Left lung (tissue), 10 donors: ENCODE measurements around the gene RRP12. TPM values are rescaled to one million over a fixed set of nuclear protein-coding genes. Genes with fewer than 3 reads are reported as not detected.

Source experiments
- ATAC-seq: fragments of 200-7000 bp; cut with Tn5 transposase; one replicate; pipeline ENCODE4 v1.9.1; 2020; ENCODE audit warnings: moderate library complexity
- DNase-seq, 4 donors: peaks; one replicate each; pipeline ENCODE4 v3.0.0-alpha.2; 2013 to 2020
- H3K27ac ChIP-seq, 2 donors: fragments of 200-600 bp; sonication (generic) in 1 of 2; one replicate each; pipeline versions ENCODE4 v1.5.0 to v1.8.0; 2020 to 2021
- H3K27me3 ChIP-seq, 2 donors: fragments of 200-600 bp; sonication (generic) in 1 of 2; one replicate each; pipeline versions ENCODE4 v1.5.0 to v1.8.0; 2020 to 2021
- H3K36me3 ChIP-seq, 2 donors: fragments of 200-600 bp; sonication (generic) in 1 of 2; one replicate each; pipeline versions ENCODE4 v1.5.0 to v1.8.0; 2020 to 2021
- H3K4me1 ChIP-seq, 2 donors: fragments of 200-600 bp; one replicate each; pipeline ENCODE4 v1.8.0; 2021
- H3K4me3 ChIP-seq, 2 donors: fragments of 200-600 bp; sonication (generic) in 1 of 2; one replicate each; pipeline versions ENCODE4 v1.5.0 to v1.8.0; 2020 to 2021; ENCODE audit warnings: mild to moderate bottlenecking in 1 of 2
- H3K9me3 ChIP-seq, 2 donors: fragments of 200-600 bp; sonication (generic) in 1 of 2; one replicate each; pipeline versions ENCODE4 v1.5.0 to v1.8.0; 2020 to 2021
- intact Hi-C, 2 donors: fragments of 100-400 bp; cut with DNase I; formaldehyde crosslinking; loops; one replicate each; pipeline versions ENCODE4 v1.11.2 to v1.14.2; 2022
- polyA plus RNA-seq, 6 donors: library from polyadenylated mRNA; unstranded; fragments of 120-200 nt; gene quantifications; one replicate each; pipeline ENCODE4 v1.2.1, GENCODE V29; 2013; ENCODE audit not compliant: insufficient read length in 6 of 6
- total RNA-seq, 2 donors: library from RNA; stranded (reverse); fragmentation: NEBNext Ultra II Directional; extraction: Animal tissue kit (Norgen Biotek cat#: 25700); gene quantifications; one replicate each; pipeline ENCODE4 v1.2.1, GENCODE V29; 2021
- TF ChIP-seq, protein P1 (sequence below), 2 donors: fragments of 200-600 bp; sonication (generic) in 1 of 2; IDR thresholded peaks; one replicate each; pipeline versions ENCODE4 v1.5.0 to v1.8.0; 2021; ENCODE audit warnings: antibody characterized with exemption in 2 of 2
- donor health status: DM: no; HTN: yes; CAD: no.
- donor health status: DM: no; HTN: no; CAD: no.

RRP12 gene
- total and polyA plus RNA-seq, 8 donors: 21.2 to 40.4 (median 24.8) TPM

GRCh38 chr10:97320480-97321031, 80.6 kb downstream of the RRP12 start:
- Histone ChIP-seq H3K27me3 (no peaks in the 10 kb centered on the region), H3K4me1 (peaks cover 11 to 51% of the 10 kb centered on the region in 2 donors), H3K4me3 (peak overlapping the region; percentile 66 to 81), H3K27ac (peak overlapping the region; percentile 97 to 100), H3K36me3 (no peaks in the 10 kb centered on the region), H3K9me3 (no peaks in the 10 kb centered on the region)
- peak in 2 of 4 donors; percentile 44 to 87 for DNase-seq
- TF ChIP-seq, protein P1, sequence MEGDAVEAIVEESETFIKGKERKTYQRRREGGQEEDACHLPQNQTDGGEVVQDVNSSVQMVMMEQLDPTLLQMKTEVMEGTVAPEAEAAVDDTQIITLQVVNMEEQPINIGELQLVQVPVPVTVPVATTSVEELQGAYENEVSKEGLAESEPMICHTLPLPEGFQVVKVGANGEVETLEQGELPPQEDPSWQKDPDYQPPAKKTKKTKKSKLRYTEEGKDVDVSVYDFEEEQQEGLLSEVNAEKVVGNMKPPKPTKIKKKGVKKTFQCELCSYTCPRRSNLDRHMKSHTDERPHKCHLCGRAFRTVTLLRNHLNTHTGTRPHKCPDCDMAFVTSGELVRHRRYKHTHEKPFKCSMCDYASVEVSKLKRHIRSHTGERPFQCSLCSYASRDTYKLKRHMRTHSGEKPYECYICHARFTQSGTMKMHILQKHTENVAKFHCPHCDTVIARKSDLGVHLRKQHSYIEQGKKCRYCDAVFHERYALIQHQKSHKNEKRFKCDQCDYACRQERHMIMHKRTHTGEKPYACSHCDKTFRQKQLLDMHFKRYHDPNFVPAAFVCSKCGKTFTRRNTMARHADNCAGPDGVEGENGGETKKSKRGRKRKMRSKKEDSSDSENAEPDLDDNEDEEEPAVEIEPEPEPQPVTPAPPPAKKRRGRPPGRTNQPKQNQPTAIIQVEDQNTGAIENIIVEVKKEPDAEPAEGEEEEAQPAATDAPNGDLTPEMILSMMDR (IDR thresholded peaks at IDR 0.05): no peak
- peak; percentile 23 for ATAC-seq
- intact Hi-C loops: no loop called here

DNA sequence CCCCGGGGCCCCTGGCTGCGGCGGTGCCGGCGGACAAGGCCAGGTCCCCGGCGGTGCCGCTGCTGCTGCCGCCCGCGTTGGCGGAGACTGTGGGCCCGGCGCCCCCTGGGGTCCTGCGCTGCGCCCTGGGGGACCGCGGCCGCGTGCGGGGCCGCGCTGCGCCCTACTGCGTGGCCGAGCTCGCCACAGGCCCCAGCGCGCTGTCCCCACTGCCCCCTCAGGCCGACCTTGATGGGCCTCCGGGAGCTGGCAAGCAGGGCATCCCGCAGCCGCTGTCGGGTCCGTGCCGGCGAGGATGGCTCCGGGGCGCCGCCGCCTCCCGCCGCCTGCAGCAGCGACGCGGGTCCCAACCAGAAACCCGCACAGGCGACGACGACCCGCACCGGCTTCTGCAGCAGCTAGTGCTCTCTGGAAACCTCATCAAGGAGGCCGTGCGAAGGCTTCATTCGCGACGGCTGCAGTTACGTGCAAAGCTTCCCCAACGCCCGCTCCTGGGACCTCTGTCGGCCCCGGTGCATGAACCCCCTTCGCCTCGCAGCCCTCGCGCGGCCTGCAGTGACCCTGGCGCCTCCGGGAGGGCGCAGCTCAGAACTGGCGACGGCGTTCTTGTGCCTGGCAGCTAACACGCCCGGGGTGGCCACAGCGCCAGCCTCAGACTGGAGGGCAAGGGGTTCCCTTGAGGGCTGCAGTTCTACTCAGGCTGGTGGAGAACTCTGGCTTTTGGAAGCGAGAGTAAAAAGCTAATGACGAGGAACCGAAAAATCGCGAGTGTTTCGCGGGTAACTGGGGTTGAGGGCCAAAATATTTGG, 81.3 kb downstream of the RRP12 start:
- H3K9me3 ChIP-seq: no peaks in the 10 kb centered on the region
- peak overlapping the region; percentile 66 to 81 for H3K4me3 ChIP-seq
- peaks cover 11 to 56% of the 10 kb centered on the region in 2 donors for H3K4me1 ChIP-seq
- H3K36me3 ChIP-seq: no peaks in the 10 kb centered on the region
- DNase-seq (peak in 2 of 4 donors; percentile 76 to 92), ATAC-seq (peak; percentile 55)
- intact Hi-C loops: no loop called here
- TF ChIP-seq, protein P1 (IDR thresholded peaks at IDR 0.05): peak in 1 of 2 donors; percentile 11
- H3K27me3 ChIP-seq: no peaks in the 10 kb centered on the region
- H3K27ac ChIP-seq: peak overlapping the region; percentile 97 to 100

DNA sequence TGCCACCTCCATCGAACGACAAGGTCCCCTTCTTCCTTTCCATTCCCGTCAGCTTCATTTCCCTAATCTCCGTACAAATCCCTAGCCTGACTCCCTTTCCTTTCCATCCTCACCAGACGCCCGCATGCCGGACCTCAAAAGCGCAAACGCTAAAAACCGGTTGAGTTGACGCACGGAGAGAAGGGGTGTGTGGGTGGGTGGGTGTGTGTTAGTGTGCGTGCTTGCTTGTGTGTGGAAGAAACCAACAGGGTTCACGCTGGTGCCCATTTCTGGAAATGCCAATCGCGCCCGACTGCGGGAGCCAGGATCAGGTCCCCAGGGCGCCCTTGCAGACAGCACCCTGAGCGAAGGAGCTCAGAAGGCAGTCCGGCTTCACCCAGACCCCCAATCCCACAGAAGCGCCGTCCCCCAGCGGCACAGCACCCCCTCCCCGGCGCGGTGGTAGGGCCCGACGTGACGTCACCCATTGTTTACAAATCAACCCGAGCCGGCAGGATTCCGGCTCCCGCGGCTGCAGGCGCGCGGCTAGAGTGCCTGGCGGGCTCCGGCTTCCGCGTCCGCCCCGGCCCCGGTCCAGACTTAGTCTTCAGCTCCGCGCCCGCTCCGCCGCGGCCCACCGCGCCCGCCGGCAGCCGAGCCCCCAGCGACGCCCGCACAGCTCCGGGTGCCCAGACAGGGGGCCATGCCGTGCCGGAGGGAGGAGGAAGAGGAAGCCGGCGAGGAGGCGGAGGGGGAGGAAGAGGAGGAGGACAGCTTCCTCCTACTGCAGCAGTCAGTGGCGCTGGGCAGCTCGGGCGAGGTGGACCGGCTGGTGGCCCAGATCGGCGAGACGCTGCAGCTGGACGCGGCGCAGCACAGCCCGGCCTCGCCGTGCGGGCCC, 82.1 kb downstream of the RRP12 start, which contains the start of gene FRAT1:
Gene FRAT1 (plus strand): TSS at position 500 of the 880 bp plus-strand sequence. CDS start 183 bp downstream, at position 683.
- peaks cover 11 to 64% of the 10 kb centered on the region in 2 donors for H3K4me1 ChIP-seq
- H3K4me3 ChIP-seq: peak within 1 kb of the TSS; percentile 66 to 81
- no peaks in the 10 kb centered on the region for H3K9me3 ChIP-seq
- intact Hi-C loops: no loop called here
- H3K36me3 ChIP-seq: no peaks in the 10 kb centered on the region
- TF ChIP-seq, protein P1 (IDR thresholded peaks at IDR 0.05): no peak
- peak within 1 kb of the TSS; percentile 97 to 100 for H3K27ac ChIP-seq
- no peaks in the 10 kb centered on the region for H3K27me3 ChIP-seq
- ATAC-seq (peak; percentile 89), DNase-seq (peak; percentile 90 to 96 (median 92))

DNA sequence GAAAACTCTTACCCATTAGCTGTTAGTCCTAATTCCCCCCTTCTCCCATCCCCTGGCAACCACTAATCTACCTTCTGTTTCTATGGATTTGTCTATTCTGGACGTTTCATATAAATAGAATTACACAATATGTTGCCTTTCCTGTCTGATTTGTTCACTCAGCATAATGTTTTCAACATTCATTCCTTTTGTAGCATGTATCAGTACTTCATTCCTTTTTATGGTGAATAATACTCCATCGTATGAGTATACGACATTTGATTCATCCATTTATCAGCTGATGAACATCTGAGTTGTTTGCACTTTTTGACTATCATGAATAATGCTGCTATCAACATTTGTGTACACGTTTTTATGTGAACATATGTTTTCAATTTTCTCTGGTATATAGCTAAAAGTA, 86.5 kb downstream of the RRP12 start:
- ATAC-seq: no peak
- DNase-seq: no peak
- no peak overlapping the region for H3K4me3 ChIP-seq
- no peaks in the 10 kb centered on the region for H3K9me3 ChIP-seq
- no peaks in the 10 kb centered on the region for H3K36me3 ChIP-seq
- intact Hi-C loops: no loop called here
- H3K4me1 ChIP-seq: peaks cover 0 to 33% of the 10 kb centered on the region in 2 donors
- TF ChIP-seq, protein P1 (IDR thresholded peaks at IDR 0.05): no peak
- no peaks in the 10 kb centered on the region for H3K27me3 ChIP-seq
- H3K27ac ChIP-seq: peak overlapping the region in 1 of 2 donors; percentile 18
